NCI-H1694 treated with DMSO at 0.1 percent for 48 hours (cell line): ENCODE measurements around the gene CAPZA1.
A peak's percentile ranks its signal among the peaks of the same experiment; 100 is the strongest.

Source experiments
- DNase-seq: peaks from one replicate; lab custom pipeline; 2025; lab: John Stamatoyannopoulos, UW

CAPZA1 gene

GRCh38 chr1:112676543-112676942, 56.9 kb downstream of the CAPZA1 start:
- DNase-seq = no peak

GRCh38 chr1:112677501-112677900, 57.9 kb downstream of the CAPZA1 start:
- DNase-seq = no peak

- DNase-seq = no peak
These were observed 59.0 kb downstream of the CAPZA1 start for GRCh38 chr1:112678605-112679004.

DNA sequence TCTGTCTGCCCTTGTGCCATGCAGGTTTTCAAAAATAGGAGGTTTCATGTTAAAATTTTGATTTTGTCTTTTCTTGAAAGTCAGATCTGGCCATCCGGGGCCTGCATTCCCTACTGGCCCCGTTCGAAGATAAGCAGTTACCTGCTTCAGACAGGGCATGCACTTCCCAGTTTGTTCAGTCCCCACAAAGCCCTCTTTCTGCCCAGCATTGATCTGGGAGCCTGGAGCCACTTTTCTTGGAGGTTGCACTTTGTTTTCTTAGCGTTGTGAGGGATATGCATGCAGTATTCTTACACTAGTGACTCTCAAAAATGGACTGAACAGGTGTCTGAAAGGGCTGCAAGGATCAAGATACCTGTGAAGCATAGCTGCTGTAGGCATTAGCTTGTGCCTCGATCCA, 66.3 kb downstream of the CAPZA1 start:
- no peak for DNase-seq

DNA sequence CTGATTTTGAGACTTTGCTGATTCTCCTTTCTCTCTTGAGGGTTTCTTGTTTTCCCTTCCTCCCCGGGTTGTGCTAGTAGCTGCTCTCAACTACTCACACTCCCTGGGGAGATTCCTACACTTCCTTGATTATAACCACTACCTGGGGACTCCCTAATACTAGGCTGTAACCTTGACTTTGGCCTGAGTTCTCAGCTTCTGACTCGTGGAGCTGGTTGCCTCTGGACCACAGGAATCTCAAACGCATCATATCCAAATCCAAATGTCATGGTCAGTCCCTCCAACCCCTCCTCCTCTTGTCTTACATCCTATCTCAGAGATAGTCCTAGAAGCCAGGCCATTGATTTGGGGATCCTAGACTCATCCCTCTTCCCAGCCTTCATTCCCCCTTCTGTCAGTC, 66.8 kb downstream of the CAPZA1 start:
- DNase-seq = no peak

GRCh38 chr1:112686835-112687234, 67.2 kb downstream of the CAPZA1 start:
- DNase-seq = no peak

DNA sequence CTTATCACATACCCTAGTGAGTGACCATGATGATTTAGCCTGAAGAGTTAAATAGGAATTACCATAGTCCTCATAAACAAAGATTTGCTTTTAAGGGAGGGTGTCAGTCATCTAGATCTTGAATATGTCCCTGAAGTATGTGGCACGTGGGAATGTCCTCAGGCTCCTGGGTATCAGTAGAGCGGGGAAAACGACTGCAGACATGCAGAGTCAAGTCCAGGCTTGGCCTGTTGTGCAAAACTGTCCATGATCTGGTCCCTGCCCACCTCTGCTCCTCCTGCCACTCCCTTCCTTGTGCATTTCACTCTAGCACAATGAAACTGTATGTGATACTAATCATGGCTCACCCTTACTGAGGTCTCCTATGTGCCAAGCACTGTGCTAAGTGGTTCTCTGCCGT, 67.7 kb downstream of the CAPZA1 start:
- DNase-seq = no peak

DNA sequence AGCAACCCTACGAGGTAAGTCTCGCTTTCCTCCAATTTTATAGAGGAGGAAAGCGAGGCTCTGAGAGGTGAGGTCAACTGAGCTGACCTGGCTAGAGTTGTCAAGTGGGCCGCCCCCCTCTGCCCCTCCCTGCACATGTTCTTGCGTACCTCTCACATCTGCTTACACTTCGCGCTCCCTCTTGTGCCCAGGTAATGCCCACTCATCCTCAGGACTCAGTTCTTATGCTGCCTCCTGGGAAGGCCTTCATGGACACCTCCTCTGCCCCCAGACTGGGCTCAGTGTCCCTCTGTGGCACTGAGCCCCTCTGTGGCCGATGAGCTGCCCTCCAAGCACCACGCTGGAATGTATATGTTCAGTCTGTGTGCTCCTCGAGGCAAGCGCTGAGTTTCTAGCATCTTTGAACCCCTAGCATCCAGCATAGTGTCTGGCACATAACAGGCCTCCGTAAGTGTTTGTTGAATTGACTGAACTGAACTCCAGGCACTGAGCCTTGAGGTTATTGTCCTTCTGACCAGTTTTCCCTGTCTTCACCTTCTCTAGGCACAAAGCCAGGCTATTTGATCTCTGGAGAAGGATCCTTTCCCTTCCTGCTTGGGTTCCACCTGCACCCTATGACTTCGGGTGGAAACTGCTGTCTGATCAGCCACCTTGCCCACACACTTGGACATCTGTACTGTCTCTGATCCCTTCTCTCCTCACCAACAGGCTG, 68.3 kb downstream of the CAPZA1 start:
- no peak for DNase-seq

GRCh38 chr1:112688781-112689193, 69.2 kb downstream of the CAPZA1 start:
- DNase-seq = no peak

DNA sequence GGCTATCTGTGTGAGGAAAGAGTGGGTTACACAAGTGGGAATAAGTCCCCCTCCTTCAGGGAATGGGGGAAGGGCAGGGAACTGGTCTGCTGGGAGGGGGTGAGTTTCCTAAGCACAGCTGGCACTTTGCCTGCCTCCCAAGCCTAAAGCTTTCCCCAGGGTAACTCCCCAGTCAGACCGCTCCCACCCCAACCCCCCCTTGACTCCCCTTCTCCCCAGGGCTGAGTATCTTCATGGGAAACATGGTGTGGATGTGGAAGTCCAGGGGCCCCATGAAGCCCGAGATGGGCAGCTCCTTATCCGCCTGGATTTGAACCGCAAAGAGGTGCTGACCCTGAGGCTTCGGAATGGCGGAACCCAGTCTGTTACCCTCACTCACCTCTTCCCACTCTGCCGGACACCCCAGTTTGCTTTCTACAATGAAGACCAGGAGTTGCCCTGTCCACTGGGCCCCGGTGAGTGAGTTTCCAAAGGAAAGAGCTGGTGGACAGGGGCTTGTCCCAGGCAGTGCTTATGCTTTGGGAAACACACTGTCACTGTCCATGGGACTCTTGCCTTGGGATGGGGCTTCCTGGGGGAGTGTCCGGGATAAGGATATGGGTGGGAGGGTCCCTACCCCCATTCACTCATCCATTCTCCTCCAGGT, 69.7 kb downstream of the CAPZA1 start:
- no peak for DNase-seq

DNA sequence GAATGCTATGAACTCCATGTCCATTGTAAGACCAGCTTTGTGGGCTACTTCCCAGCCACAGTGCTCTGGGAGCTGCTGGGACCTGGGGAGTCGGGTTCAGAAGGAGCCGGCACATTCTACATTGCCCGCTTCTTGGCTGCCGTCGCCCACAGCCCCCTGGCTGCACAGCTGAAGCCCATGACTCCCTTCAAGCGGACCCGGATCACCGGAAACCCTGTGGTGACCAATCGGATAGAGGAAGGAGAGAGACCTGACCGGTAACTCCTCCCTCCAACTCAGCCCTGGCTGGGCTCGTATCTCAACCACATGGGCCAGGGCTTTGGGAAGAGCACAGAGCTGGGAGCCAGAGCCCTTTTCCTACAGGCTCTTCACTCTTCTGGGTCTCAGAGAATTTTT, 70.2 kb downstream of the CAPZA1 start:
- DNase-seq = no peak

DNA sequence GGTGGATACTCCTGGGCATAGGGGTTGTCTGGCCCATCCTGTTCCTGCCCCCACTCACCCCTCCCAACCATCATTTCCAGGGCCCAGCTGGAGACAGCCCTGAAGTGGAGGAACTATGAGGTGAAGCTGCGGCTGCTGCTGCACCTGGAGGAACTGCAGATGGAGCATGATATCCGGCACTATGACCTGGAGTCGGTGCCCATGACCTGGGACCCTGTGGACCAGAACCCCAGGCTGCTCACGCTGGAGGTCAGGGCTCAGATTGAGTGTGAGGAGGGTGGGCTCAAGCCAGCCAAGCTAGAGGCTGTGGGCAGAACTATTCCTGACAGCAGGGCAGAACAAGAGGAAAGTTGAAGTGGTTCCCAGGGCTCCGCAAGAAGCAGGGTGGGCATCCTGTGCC, 73.0 kb downstream of the CAPZA1 start:
- no peak for DNase-seq

- DNase-seq = no peak
These were observed 74.2 kb downstream of the CAPZA1 start for GRCh38 chr1:112693821-112694220.

GRCh38 chr1:112694363-112694929, 74.8 kb downstream of the CAPZA1 start:
- no peak for DNase-seq

DNA sequence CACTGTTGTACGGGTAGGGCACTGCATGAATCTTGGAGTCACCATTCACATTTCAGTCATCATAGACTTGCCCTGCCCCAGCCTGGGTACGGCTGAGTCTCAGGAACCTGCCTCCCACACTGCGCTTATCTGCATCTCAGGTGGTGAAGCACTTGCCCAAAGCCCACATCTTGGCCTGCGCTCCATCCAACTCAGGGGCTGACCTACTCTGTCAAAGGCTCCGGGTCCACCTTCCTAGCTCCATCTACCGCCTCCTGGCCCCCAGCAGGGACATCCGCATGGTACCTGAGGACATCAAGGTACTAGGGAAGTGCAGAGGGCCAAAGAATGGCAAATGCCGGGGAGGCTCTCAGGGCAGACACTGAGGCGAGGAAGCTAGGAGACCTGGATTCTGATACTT, 75.6 kb downstream of the CAPZA1 start:
- no peak for DNase-seq

GRCh38 chr1:112696578-112697314, 77.1 kb downstream of the CAPZA1 start:
- DNase-seq = no peak

GRCh38 chr1:112697781-112698201, 78.2 kb downstream of the CAPZA1 start:
- DNase-seq = no peak

DNA sequence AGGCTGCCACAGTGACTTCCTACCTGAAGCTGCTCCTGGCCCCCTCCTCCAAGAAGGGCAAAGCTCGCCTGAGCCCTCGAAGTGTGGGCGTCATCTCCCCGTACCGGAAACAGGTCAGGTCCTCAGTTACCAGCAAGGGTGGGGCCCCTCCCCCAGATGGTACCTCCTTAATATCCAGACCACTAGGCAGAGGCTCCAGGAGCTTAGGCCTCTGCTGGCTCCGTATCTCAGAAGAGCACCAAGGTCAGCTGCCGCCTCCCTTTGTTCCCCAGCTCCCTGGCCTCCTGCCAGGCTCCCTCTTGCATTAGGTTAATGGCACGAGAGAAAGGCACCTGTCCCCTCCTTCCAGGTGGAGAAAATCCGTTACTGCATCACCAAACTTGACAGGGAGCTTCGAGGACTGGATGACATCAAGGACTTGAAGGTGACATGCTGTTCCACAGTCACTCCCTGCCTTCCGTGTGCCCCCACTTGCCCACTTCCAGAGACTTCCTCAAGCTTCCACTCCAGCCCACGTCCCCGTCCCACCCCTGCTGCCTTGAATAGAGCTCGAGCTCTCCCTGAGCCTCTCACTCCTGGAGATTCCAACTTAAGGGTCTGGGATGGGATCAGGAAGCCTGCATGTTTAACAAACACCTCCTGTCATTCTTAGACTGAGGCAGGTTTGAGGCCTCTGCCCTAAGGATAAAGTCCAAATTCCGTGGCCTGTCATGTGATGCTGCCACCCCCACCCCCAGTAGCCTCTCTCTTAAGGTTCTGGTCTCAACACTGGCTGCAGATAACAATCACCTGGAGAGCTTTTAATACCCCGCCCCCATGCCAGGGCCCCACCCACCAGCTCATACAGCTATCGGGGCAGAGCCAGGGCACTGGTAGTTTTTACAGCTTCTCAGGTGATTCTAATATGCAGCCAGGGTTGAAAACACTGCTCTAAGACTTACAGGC, 79.0 kb downstream of the CAPZA1 start:
- DNase-seq = peak; percentile 22

- DNase-seq = no peak
These were observed 80.0 kb downstream of the CAPZA1 start for GRCh38 chr1:112699425-112700144.

- DNase-seq = peak; percentile 79
These were observed 80.9 kb downstream of the CAPZA1 start for GRCh38 chr1:112700290-112701226.
